T-helper 1 cell treated with Interleukin-12 subunit alpha and Interleukin-12 subunit beta and Interleukin-4 antibody, amounts not matched to agents 30 μg/mL and 1 μg/mL, for 36 hours (primary cell): Measurements from ENCODE around the gene MYL7.
A peak's percentile ranks its signal among the peaks of the same experiment; 100 is the strongest.

Source experiments
- H3K27ac Mint-ChIP-seq: one replicate; pipeline ENCODE4 v1.8.0; 2021; ENCODE audit warnings: mild to moderate bottlenecking, mixed read lengths
- H3K27me3 Mint-ChIP-seq: one replicate; pipeline ENCODE4 v1.8.0; 2021; ENCODE audit warnings: low read depth, mixed read lengths
- H3K36me3 Mint-ChIP-seq: one replicate; pipeline ENCODE4 v1.8.0; 2021; ENCODE audit warnings: low read depth, mixed read lengths
- H3K4me1 Mint-ChIP-seq: one replicate; pipeline ENCODE4 v1.8.0; 2021; ENCODE audit warnings: low read depth, mixed read lengths
- H3K4me3 Mint-ChIP-seq: one replicate; pipeline ENCODE4 v1.8.0; 2021; ENCODE audit warnings: mild to moderate bottlenecking, moderate library complexity, mixed read lengths
- H3K9me3 Mint-ChIP-seq: one replicate; pipeline ENCODE4 v1.8.0; 2021; ENCODE audit warnings: mixed read lengths

MYL7 gene

GRCh38 chr7:44101303-44101965, 39.7 kb downstream of the MYL7 start:
- Mint-ChIP-seq H3K36me3 (no peaks in the 10 kb centered on the region), H3K4me3 (no peak overlapping the region), H3K9me3 (no peaks in the 10 kb centered on the region), H3K27ac (no peak overlapping the region), H3K27me3 (peaks cover 19% of the 10 kb centered on the region), H3K4me1 (peaks cover 18% of the 10 kb centered on the region)

GRCh38 chr7:44100458-44101302, 40.5 kb downstream of the MYL7 start:
- Mint-ChIP-seq H3K4me1 (peaks cover 18% of the 10 kb centered on the region), H3K4me3 (no peak overlapping the region)

GRCh38 chr7:44099669-44100068, 41.5 kb downstream of the MYL7 start:
- no peaks in the 10 kb centered on the region for H3K9me3 Mint-ChIP-seq

More at GRCh38 chr7:44100458-44101302, 40.5 kb downstream of the MYL7 start:
- H3K36me3 Mint-ChIP-seq = no peaks in the 10 kb centered on the region
- no peaks in the 10 kb centered on the region for H3K9me3 Mint-ChIP-seq
- peaks cover 16% of the 10 kb centered on the region for H3K27me3 Mint-ChIP-seq
- H3K27ac Mint-ChIP-seq = no peak overlapping the region

GRCh38 chr7:44098092-44099068, 42.8 kb downstream of the MYL7 start:
- H3K4me1 Mint-ChIP-seq = peaks cover 17% of the 10 kb centered on the region
- peaks cover 5% of the 10 kb centered on the region for H3K27me3 Mint-ChIP-seq
- no peak overlapping the region for H3K27ac Mint-ChIP-seq
- H3K4me3 Mint-ChIP-seq = no peak overlapping the region
- no peaks in the 10 kb centered on the region for H3K36me3 Mint-ChIP-seq
- no peaks in the 10 kb centered on the region for H3K9me3 Mint-ChIP-seq

More at GRCh38 chr7:44099669-44100068, 41.5 kb downstream of the MYL7 start:
- H3K36me3 Mint-ChIP-seq = no peaks in the 10 kb centered on the region
- H3K27ac Mint-ChIP-seq = no peak overlapping the region
- H3K27me3 Mint-ChIP-seq = peaks cover 8% of the 10 kb centered on the region
- peaks cover 18% of the 10 kb centered on the region for H3K4me1 Mint-ChIP-seq
- no peak overlapping the region for H3K4me3 Mint-ChIP-seq

- Mint-ChIP-seq H3K4me3 (no peak overlapping the region), H3K27me3 (no peaks in the 10 kb centered on the region), H3K36me3 (no peaks in the 10 kb centered on the region), H3K27ac (peak overlapping the region; percentile 53), H3K4me1 (peaks cover 17% of the 10 kb centered on the region), H3K9me3 (no peaks in the 10 kb centered on the region)
Measured at GRCh38 chr7:44097064-44097932, 43.8 kb downstream of the MYL7 start.

- Mint-ChIP-seq H3K36me3 (no peaks in the 10 kb centered on the region), H3K27me3 (no peaks in the 10 kb centered on the region), H3K27ac (peak overlapping the region; percentile 16), H3K4me3 (no peak overlapping the region), H3K9me3 (no peaks in the 10 kb centered on the region), H3K4me1 (peaks cover 17% of the 10 kb centered on the region)
Measured at GRCh38 chr7:44096326-44096881, 44.7 kb downstream of the MYL7 start.

- Mint-ChIP-seq H3K9me3 (no peaks in the 10 kb centered on the region), H3K4me3 (no peak overlapping the region), H3K27ac (no peak overlapping the region), H3K36me3 (no peaks in the 10 kb centered on the region), H3K4me1 (peaks cover 17% of the 10 kb centered on the region), H3K27me3 (no peaks in the 10 kb centered on the region)
Measured at GRCh38 chr7:44095781-44096180, 45.4 kb downstream of the MYL7 start.

- H3K4me3 Mint-ChIP-seq = no peak overlapping the region
- no peaks in the 10 kb centered on the region for H3K36me3 Mint-ChIP-seq
- H3K9me3 Mint-ChIP-seq = no peaks in the 10 kb centered on the region
- no peaks in the 10 kb centered on the region for H3K27me3 Mint-ChIP-seq
- peaks cover 17% of the 10 kb centered on the region for H3K4me1 Mint-ChIP-seq
- H3K27ac Mint-ChIP-seq = no peak overlapping the region
Measured at GRCh38 chr7:44094883-44095592, 46.1 kb downstream of the MYL7 start.

GRCh38 chr7:44094365-44094764, 46.8 kb downstream of the MYL7 start:
- Mint-ChIP-seq H3K9me3 (no peaks in the 10 kb centered on the region), H3K4me3 (no peak overlapping the region), H3K27ac (no peak overlapping the region), H3K27me3 (no peaks in the 10 kb centered on the region), H3K36me3 (no peaks in the 10 kb centered on the region), H3K4me1 (peaks cover 17% of the 10 kb centered on the region)

GRCh38 chr7:44093102-44093641, 48.0 kb downstream of the MYL7 start:
- Mint-ChIP-seq H3K27ac (no peak overlapping the region), H3K9me3 (no peaks in the 10 kb centered on the region), H3K36me3 (no peaks in the 10 kb centered on the region), H3K4me1 (peaks cover 14% of the 10 kb centered on the region), H3K4me3 (no peak overlapping the region), H3K27me3 (no peaks in the 10 kb centered on the region)
